SHP77 treated with DMSO at 0.1 percent for 48 hours (cell line): ENCODE measurements around the gene PIK3AP1.
"Not testable (repeated sequence)": the region's sequence is repeated elsewhere in the genome, so short reads cannot be mapped to it uniquely, and the experiment has no call there.

Source experiments
- DNase-seq: peaks from one replicate; lab custom pipeline; 2025; lab: John Stamatoyannopoulos, UW

The PIK3AP1 gene

GRCh38 chr10:96724621-96725020, 4.3 kb upstream of the PIK3AP1 start:
- no peak for DNase-seq

GRCh38 chr10:96721207-96721572, 876 bp upstream of the PIK3AP1 start:
- peak; percentile 61 for DNase-seq

GRCh38 chr10:96719850-96720421, 378 bp downstream of the PIK3AP1 start:
- DNase-seq: peak; percentile 18

- no peak for DNase-seq
Observed at GRCh38 chr10:96719200-96719599, 1.1 kb downstream of the PIK3AP1 start.

- DNase-seq: no peak
Observed at GRCh38 chr10:96718304-96718990, 1.9 kb downstream of the PIK3AP1 start.

- DNase-seq: no peak
Observed at GRCh38 chr10:96716390-96716789, 3.9 kb downstream of the PIK3AP1 start.

- DNase-seq: no peak
Observed at GRCh38 chr10:96714746-96715255, 5.5 kb downstream of the PIK3AP1 start.

- DNase-seq: no peak
Observed at GRCh38 chr10:96714031-96714590, 6.2 kb downstream of the PIK3AP1 start.

GRCh38 chr10:96712662-96713271, 7.5 kb downstream of the PIK3AP1 start:
- no peak for DNase-seq

- no peak for DNase-seq
Observed at GRCh38 chr10:96711048-96711728, 9.1 kb downstream of the PIK3AP1 start.

- no peak for DNase-seq
Observed at GRCh38 chr10:96709525-96709924, 10.8 kb downstream of the PIK3AP1 start.

- DNase-seq: no peak
Observed at GRCh38 chr10:96708996-96709395, 11.3 kb downstream of the PIK3AP1 start.

GRCh38 chr10:96708456-96708855, 11.9 kb downstream of the PIK3AP1 start:
- DNase-seq: no peak

- no peak for DNase-seq
Observed at GRCh38 chr10:96706331-96706853, 13.9 kb downstream of the PIK3AP1 start.

- DNase-seq: no peak
Observed at GRCh38 chr10:96705134-96705533, 15.2 kb downstream of the PIK3AP1 start.

- DNase-seq: no peak
Observed at GRCh38 chr10:96704563-96704962, 15.8 kb downstream of the PIK3AP1 start.

GRCh38 chr10:96703358-96703757, 17.0 kb downstream of the PIK3AP1 start:
- no peak for DNase-seq

- no peak for DNase-seq
Observed at GRCh38 chr10:96701265-96701664, 19.0 kb downstream of the PIK3AP1 start.

- DNase-seq: no peak
Observed at GRCh38 chr10:96700374-96701099, 19.8 kb downstream of the PIK3AP1 start.

- no peak for DNase-seq
Observed at GRCh38 chr10:96699613-96700012, 20.7 kb downstream of the PIK3AP1 start.

- DNase-seq: not testable (repeated sequence)
Observed at GRCh38 chr10:96698305-96698704, 22.0 kb downstream of the PIK3AP1 start.
